Endothelial cell of umbilical vein (primary cell): ENCODE results near the gene INSRR.

Experiments used
- CTCF ChIP-seq, 2 donors: IDR thresholded peaks; 1 replicate in 1 of 2; 2 replicates in 1 of 2; pipeline ENCODE4 v1.5.1; 2011; ENCODE audit warnings: low read length in 2 of 2, mild to moderate bottlenecking in 2 of 2, moderate library complexity in 2 of 2, control low read depth in 1 of 2, inconsistent platforms in 1 of 2, low read depth in 1 of 2; ENCODE audit not compliant: insufficient read depth in 1 of 2; ENCODE audit errors: extremely low read depth in 1 of 2
- EZH2 ChIP-seq: IDR thresholded peaks from 2 replicates; pipeline ENCODE4 v1.6.1; 2012; ENCODE audit warnings: borderline replicate concordance, low read depth, mild to moderate bottlenecking, moderate library complexity, low read length, inconsistent platforms; ENCODE audit not compliant: severe bottlenecking
- FOS ChIP-seq: IDR thresholded peaks from 2 replicates; pipeline ENCODE4 v1.6.1; 2011; ENCODE audit warnings: mild to moderate bottlenecking, low read length, moderate library complexity, borderline replicate concordance; ENCODE audit not compliant: insufficient read depth
- GATA2 ChIP-seq: IDR thresholded peaks from 2 replicates; pipeline ENCODE4 v1.7.0; 2011; ENCODE audit warnings: low read depth, mild to moderate bottlenecking, moderate library complexity, mixed read lengths, low read length; ENCODE audit not compliant: insufficient read length, insufficient read depth
- MYC ChIP-seq: IDR thresholded peaks from one replicate; pipeline ENCODE4 v1.6.1; 2011; ENCODE audit warnings: mild to moderate bottlenecking, low read depth, low read length
- POLR2A ChIP-seq: IDR thresholded peaks from 2 replicates; pipeline ENCODE4 v1.6.1; 2012; ENCODE audit warnings: low read depth, mild to moderate bottlenecking, control low read depth, low read length
- POLR2AphosphoS5 ChIP-seq: IDR thresholded peaks from 2 replicates; pipeline ENCODE4 v1.6.1; 2012; ENCODE audit warnings: low read depth, mild to moderate bottlenecking, control low read depth, low read length, moderate library complexity; ENCODE audit not compliant: insufficient read depth

GRCh38 chr1:156906206-156906906, 47.4 kb upstream of the INSRR start:
- TF ChIP-seq POLR2A (no peak), CTCF (IDR thresholded peaks at IDR 0.05; ENCODE audit: extremely low read depth in 1 of 2, insufficient read depth in 1 of 2, low read depth in 1 of 2, low read length in 2 of 2) (no peak), POLR2AphosphoS5 (no peak), EZH2 (no peak), MYC (no peak), FOS (no peak), GATA2 (no peak)
